Heart right ventricle (tissue), 16 donors: ENCODE results near the gene APLF. TPM values are rescaled to one million over a fixed set of nuclear protein-coding genes. Genes with fewer than 3 reads are reported as not detected.

ENCODE experiments used
- ATAC-seq, 8 donors: fragments of 200-7000 bp; cut with Tn5 transposase; one replicate each; pipeline ENCODE4 v1.9.1; 2020; ENCODE audit warnings: mild to moderate bottlenecking in 8 of 8, moderate library complexity in 8 of 8, moderate number of reproducible peaks in 1 of 8
- DNase-seq, 2 donors: peaks; one replicate each; pipeline ENCODE4 v3.0.0-alpha.2; 2020
- H3K27ac ChIP-seq, 10 donors: fragments of 200-600 bp; sonication (generic) in 2 of 10; one replicate each; pipeline versions ENCODE4 v1.5.0 to v1.8.0; 2020 to 2022; ENCODE audit warnings: mild to moderate bottlenecking in 3 of 10
- H3K27me3 ChIP-seq, 7 donors: fragments of 200-600 bp; one replicate each; pipeline ENCODE4 v1.8.0; 2021 to 2022; ENCODE audit warnings: mild to moderate bottlenecking in 2 of 7
- H3K36me3 ChIP-seq, 9 donors: fragments of 200-600 bp; sonication (generic) in 1 of 9; one replicate each; pipeline versions ENCODE4 v1.5.0 to v1.8.0; 2020 to 2022; ENCODE audit warnings: mild to moderate bottlenecking in 2 of 9
- H3K4me1 ChIP-seq, 9 donors: fragments of 200-600 bp; sonication (generic) in 1 of 9; one replicate each; pipeline versions ENCODE4 v1.5.0 to v1.8.0; 2020 to 2022; ENCODE audit warnings: mild to moderate bottlenecking in 4 of 9
- H3K4me3 ChIP-seq, 10 donors: fragments of 200-600 bp; sonication (generic) in 2 of 10; one replicate each; pipeline versions ENCODE4 v1.5.0 to v1.8.0; 2020 to 2022; ENCODE audit warnings: mild to moderate bottlenecking in 7 of 10, moderate library complexity in 2 of 10
- H3K9me3 ChIP-seq, 11 donors: fragments of 200-600 bp in 10 of 11; sonication (generic) in 2 of 11; one replicate each; pipeline versions ENCODE4 v1.5.0 to v1.8.0; 2013 to 2022; ENCODE audit warnings: mild to moderate bottlenecking in 2 of 11, control low read depth in 1 of 11, moderate library complexity in 1 of 11
- WGBS, 2 donors: extraction: QIAGEN DNeasy Blood & Tissue Kit; methylation state at CpG; one replicate each; pipeline ENCODE4 v1.1.7; 2013; ENCODE audit warnings: inconsistent platforms in 1 of 2; 5-methylcytosine and 5-hydroxymethylcytosine counted together
- intact Hi-C, 10 donors: fragments of 100-400 bp; cut with DNase I; formaldehyde crosslinking; loops; one replicate each; pipeline versions ENCODE4 v1.11.1 to v1.14.2; 2022
- polyA plus RNA-seq, 2 donors: library from polyadenylated mRNA; stranded (reverse); fragments of 200-250 nt; gene quantifications; one replicate each; pipeline ENCODE4 v1.2.3, GENCODE V29; 2013
- total RNA-seq, 10 donors: library from RNA; stranded (reverse); fragmentation: NEBNext Ultra II Directional in 3 of 10; extraction: Animal tissue kit (Norgen Biotek cat#: 25700) in 3 of 10; gene quantifications; one replicate each; pipeline versions ENCODE4 v1.2.1 to v1.2.4, GENCODE V29; 2021 to 2023
- TF ChIP-seq, protein P1 (sequence below), 9 donors: fragments of 200-600 bp; sonication (generic) in 2 of 9; IDR thresholded peaks; one replicate each; pipeline versions ENCODE4 v1.5.0 to v1.8.0; 2021 to 2022; ENCODE audit warnings: antibody characterized with exemption in 9 of 9, mild to moderate bottlenecking in 5 of 9, moderate library complexity in 1 of 9
- donor health status: Arrhythmogenic right ventricular cardiomyopathy.
- donor health status: ischemic (EF 13 %, LVEDD 7.1; RV severe dilation, severe dysfunction).
- donor health status: healthy with polysubstance abuse.
- donor health status: DM: no; HTN: yes; CAD: no.
- donor health status: DM: no; HTN: no; CAD: no.
- donor health status: ischemic (EF 25% LVEDD 6.9; RV normal size, moderate dysfunction).
- donor health status: ischemic (EF 25% LVEDD 5.7; RV mildly dilated, moderate dysfunction).
- donor health status: healthy.
- donor health status: DM: yes; HTN: yes; CAD: no.
- donor health status: Ischemic cardiomyopathy.
- donor health status: ischemic (EF 35%, LVEDD 5.7; RV mildly dilated, moderate dysfunction).
- donor health status: nonischemic (EF 11% LVEDD 7.7; RV severe dilation, severe dysfunction).
- donor health status: DM: yes; HTN: yes; CAD: no.
- donor health status: PGD.
- donor health status: ischemic (EF 29% LVEDD 5.4; RV normal size, mild dysfunction).
- donor health status: nonischemic (EF 23%, LVEDD 6.1; RV moderate dilation, normal function).

The APLF gene
- total and polyA plus RNA-seq, 12 donors: 0.38 to 6.5 (median 4.9) TPM

DNA sequence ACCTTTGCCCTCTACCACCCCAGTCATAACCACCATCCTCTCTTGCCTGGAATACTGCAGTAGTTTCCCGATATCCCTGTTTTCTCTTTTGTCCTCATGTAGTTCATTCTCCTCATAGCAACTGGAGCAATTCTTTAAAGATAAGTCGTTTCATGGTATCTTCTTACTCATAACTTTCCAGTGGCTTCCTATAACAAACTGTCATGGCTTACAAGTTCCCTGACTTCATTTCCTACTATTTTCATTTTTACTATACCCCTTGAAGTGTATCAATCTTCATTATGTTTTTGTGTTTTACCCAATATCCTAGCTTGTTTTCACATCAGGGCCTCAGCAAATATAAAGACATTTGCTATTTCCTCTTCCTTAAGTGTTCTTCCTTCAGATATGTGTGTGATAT lies 92.3 kb downstream of the APLF start:
- DNase-seq: no peak
- Histone ChIP-seq H3K27me3 (no peaks in the 10 kb centered on the region), H3K27ac (no peak overlapping the region), H3K9me3 (no peaks in the 10 kb centered on the region), H3K36me3 (no peaks in the 10 kb centered on the region), H3K4me3 (no peak overlapping the region), H3K4me1 (no peaks in the 10 kb centered on the region)
- TF ChIP-seq, protein P1, sequence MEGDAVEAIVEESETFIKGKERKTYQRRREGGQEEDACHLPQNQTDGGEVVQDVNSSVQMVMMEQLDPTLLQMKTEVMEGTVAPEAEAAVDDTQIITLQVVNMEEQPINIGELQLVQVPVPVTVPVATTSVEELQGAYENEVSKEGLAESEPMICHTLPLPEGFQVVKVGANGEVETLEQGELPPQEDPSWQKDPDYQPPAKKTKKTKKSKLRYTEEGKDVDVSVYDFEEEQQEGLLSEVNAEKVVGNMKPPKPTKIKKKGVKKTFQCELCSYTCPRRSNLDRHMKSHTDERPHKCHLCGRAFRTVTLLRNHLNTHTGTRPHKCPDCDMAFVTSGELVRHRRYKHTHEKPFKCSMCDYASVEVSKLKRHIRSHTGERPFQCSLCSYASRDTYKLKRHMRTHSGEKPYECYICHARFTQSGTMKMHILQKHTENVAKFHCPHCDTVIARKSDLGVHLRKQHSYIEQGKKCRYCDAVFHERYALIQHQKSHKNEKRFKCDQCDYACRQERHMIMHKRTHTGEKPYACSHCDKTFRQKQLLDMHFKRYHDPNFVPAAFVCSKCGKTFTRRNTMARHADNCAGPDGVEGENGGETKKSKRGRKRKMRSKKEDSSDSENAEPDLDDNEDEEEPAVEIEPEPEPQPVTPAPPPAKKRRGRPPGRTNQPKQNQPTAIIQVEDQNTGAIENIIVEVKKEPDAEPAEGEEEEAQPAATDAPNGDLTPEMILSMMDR (IDR thresholded peaks at IDR 0.05): no peak
- 82 to 88% methylated on average over 2 of the region's 2 CpGs for WGBS, 2 donors
- intact Hi-C loops: loop anchor here in 1 of 10 donors (2.0 kb wide), 1 partner anchor 19 kb away; no protein-coding TSS in a partner anchor
- no peak for ATAC-seq

DNA sequence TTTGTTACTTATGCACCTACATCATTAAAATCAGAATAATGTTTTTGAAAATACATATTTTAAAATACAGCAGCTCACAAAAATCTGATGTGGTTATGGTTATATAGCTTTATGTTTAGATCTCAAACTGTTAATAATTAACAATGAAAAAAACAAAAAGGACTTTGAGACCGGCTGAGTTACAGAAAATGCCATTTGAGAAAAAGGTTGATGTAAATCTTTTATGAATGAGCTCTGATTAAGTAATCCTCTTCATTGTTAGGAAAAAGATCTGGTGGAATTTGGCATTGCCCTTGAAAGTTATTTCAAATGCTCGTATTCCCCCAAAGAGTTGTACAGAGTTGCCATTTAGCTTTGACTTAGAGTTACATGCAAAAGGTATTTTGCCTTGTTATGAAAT lies 93.2 kb downstream of the APLF start:
- H3K9me3 ChIP-seq: no peaks in the 10 kb centered on the region
- WGBS, 2 donors: 94 to 97% methylated on average over 2 of the region's 2 CpGs
- no peaks in the 10 kb centered on the region for H3K36me3 ChIP-seq
- no peaks in the 10 kb centered on the region for H3K27me3 ChIP-seq
- DNase-seq (no peak), ATAC-seq (no peak)
- no peak overlapping the region for H3K27ac ChIP-seq
- no peaks in the 10 kb centered on the region for H3K4me1 ChIP-seq
- intact Hi-C loops: no loop called here
- no peak overlapping the region for H3K4me3 ChIP-seq
- TF ChIP-seq, protein P1 (IDR thresholded peaks at IDR 0.05): no peak

DNA sequence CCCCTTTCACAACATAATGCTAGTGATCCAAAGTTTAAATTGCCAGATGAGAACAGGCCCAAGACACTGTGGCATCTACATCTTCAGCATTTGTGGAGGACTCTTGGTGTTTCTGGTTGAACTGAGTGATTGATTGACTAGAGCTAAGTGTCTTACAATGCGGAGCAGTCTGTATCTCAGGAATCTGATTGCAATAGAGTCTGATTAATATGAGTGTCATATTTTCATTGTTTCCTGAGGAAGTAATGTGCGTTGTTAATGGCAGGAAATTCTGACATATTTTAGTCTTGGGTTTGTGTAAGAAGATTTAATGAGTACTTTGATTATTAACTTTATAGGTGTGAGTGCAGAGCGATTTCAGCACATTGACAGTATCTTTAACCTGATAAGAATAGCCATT lies 94.0 kb downstream of the APLF start:
- Histone ChIP-seq H3K27me3 (no peaks in the 10 kb centered on the region), H3K4me3 (no peak overlapping the region), H3K27ac (no peak overlapping the region), H3K4me1 (no peaks in the 10 kb centered on the region), H3K9me3 (no peaks in the 10 kb centered on the region), H3K36me3 (no peaks in the 10 kb centered on the region)
- DNase-seq (no peak), ATAC-seq (no peak)
- TF ChIP-seq, protein P1 (IDR thresholded peaks at IDR 0.05): no peak
- WGBS, 2 donors: 75 to 79% methylated on average over 3 of the region's 3 CpGs
- intact Hi-C loops: no loop called here

DNA sequence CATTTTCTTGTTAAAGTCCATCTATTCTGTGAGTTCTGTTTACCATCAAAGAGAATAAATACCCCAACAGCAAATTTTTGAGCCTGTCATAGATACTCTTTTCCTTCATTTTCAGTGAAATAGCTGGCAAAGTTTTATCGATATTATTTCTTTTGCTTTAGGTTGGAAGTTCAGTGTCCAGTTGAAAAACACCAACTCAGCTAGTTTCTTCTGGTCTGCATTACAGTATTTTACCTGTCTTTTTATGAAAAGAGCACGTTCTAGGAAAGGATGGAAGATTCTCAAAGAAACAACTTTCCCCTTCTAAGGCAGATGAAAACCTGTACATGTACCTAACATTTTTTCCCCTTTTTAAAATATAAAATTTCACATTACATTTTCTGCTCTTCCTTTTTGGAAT lies 95.5 kb downstream of the APLF start:
- Histone ChIP-seq H3K27ac (no peak overlapping the region), H3K36me3 (no peaks in the 10 kb centered on the region), H3K9me3 (no peaks in the 10 kb centered on the region), H3K4me1 (no peaks in the 10 kb centered on the region), H3K4me3 (no peak overlapping the region), H3K27me3 (no peaks in the 10 kb centered on the region)
- ATAC-seq (no peak), DNase-seq (no peak)
- 97 to 100% methylated on average over 2 of the region's 2 CpGs for WGBS, 2 donors
- TF ChIP-seq, protein P1 (IDR thresholded peaks at IDR 0.05): no peak
- intact Hi-C loops: no loop called here
